Stimulated activated CD8-positive, alpha-beta memory T cell treated with anti-CD3 and anti-CD28 coated beads, Interleukin-7, amount 100 ng/mL, for 1 hour (primary cell): Measurements from ENCODE around the gene ADGRF5.
"Not testable (repeated sequence)": the region's sequence is repeated elsewhere in the genome, so short reads cannot be mapped to it uniquely, and the experiment has no call there.

Source experiments
- DNase-seq, 2 donors: peaks; one replicate each; pipeline ENCODE4 v3.0.0-alpha.2; 2020; ENCODE audit warnings: low read depth in 2 of 2

The ADGRF5 gene

GRCh38 chr6:46891252-46891795, 30.4 kb downstream of the ADGRF5 start:
- DNase-seq = no peak

- DNase-seq = no peak
These were observed 33.2 kb downstream of the ADGRF5 start for GRCh38 chr6:46888578-46888977.

GRCh38 chr6:46888031-46888430, 33.7 kb downstream of the ADGRF5 start:
- DNase-seq = no peak

GRCh38 chr6:46882645-46883044, 39.1 kb downstream of the ADGRF5 start:
- DNase-seq = no peak

- DNase-seq = no peak
These were observed 42.7 kb downstream of the ADGRF5 start for GRCh38 chr6:46879003-46879402.

GRCh38 chr6:46876126-46876525, 45.6 kb downstream of the ADGRF5 start:
- DNase-seq = no peak

- DNase-seq = no peak
These were observed 54.3 kb downstream of the ADGRF5 start for GRCh38 chr6:46867411-46867810.

- no peak for DNase-seq
These were observed 56.5 kb downstream of the ADGRF5 start for GRCh38 chr6:46865221-46865620.

- no peak for DNase-seq
These were observed 57.9 kb downstream of the ADGRF5 start for GRCh38 chr6:46863791-46864190.

- no peak for DNase-seq
These were observed 59.4 kb downstream of the ADGRF5 start for GRCh38 chr6:46862381-46862780.

GRCh38 chr6:46855966-46856365, 65.8 kb downstream of the ADGRF5 start:
- DNase-seq = not testable (repeated sequence)

- not testable (repeated sequence) for DNase-seq
These were observed 70.2 kb downstream of the ADGRF5 start for GRCh38 chr6:46851576-46851975.

- DNase-seq = no peak
These were observed 70.9 kb downstream of the ADGRF5 start for GRCh38 chr6:46850792-46851191.

GRCh38 chr6:46849361-46849690, 72.4 kb downstream of the ADGRF5 start:
- DNase-seq = no peak

- peak; percentile 18 to 29 for DNase-seq
These were observed 72.9 kb downstream of the ADGRF5 start for GRCh38 chr6:46848684-46849360.

GRCh38 chr6:46845126-46845525, 76.6 kb downstream of the ADGRF5 start:
- no peak for DNase-seq

- not testable (repeated sequence) for DNase-seq
These were observed 79.4 kb downstream of the ADGRF5 start for GRCh38 chr6:46842252-46842846.

GRCh38 chr6:46838033-46838432, 83.7 kb downstream of the ADGRF5 start:
- DNase-seq = no peak

- not testable (repeated sequence) for DNase-seq
These were observed 86.7 kb downstream of the ADGRF5 start for GRCh38 chr6:46834991-46835390.

- not testable (repeated sequence) for DNase-seq
These were observed 87.4 kb downstream of the ADGRF5 start for GRCh38 chr6:46834257-46834916.

- no peak for DNase-seq
These were observed 88.9 kb downstream of the ADGRF5 start for GRCh38 chr6:46832816-46833215.

- DNase-seq = no peak
These were observed 92.8 kb downstream of the ADGRF5 start for GRCh38 chr6:46828939-46829338.

GRCh38 chr6:46821458-46821881, 100.3 kb downstream of the ADGRF5 start:
- DNase-seq = no peak
